Measurements from ENCODE around the gene AIF1.

The AIF1 gene

GRCh38 chr6:31617010-31617409 lies 2.0 kb downstream of the AIF1 start:
- H3K9me3 ChIP-seq (ENCODE audit: insufficient read depth, low read depth, low read length): no peaks in the 10 kb centered on the region
- no peak overlapping the region for H2BK12ac ChIP-seq (ENCODE audit: low read length)
- H3K4me1 ChIP-seq (ENCODE audit: control insufficient read depth in 1 of 2, insufficient read depth in 2 of 2, low read length in 2 of 2): peaks cover 0 to 1% of the 10 kb centered on the region in 2 experiments
- H2BK5ac ChIP-seq (ENCODE audit: low read depth, low read length, poor library complexity): no peak overlapping the region
- H3K4ac ChIP-seq (ENCODE audit: low read depth, low read length): no peak overlapping the region
- H3K27ac ChIP-seq (ENCODE audit: low read depth, low read length): no peak overlapping the region
- no peak overlapping the region for H3K23ac ChIP-seq (ENCODE audit: low read length)
- no peaks in the 10 kb centered on the region for H3K27me3 ChIP-seq (ENCODE audit: insufficient read depth, low read length)
- H4K12ac ChIP-seq (ENCODE audit: low read depth, low read length): no peak overlapping the region
- no peak overlapping the region for H3K14ac ChIP-seq (ENCODE audit: low read length)
- WGBS (ENCODE audit: extremely low coverage, insufficient coverage, insufficient read length): no CpG with 5 or more reads among the region's 2 CpGs
- H4K91ac ChIP-seq (ENCODE audit: low read depth, low read length): no peak overlapping the region
- H2AFZ ChIP-seq (ENCODE audit: insufficient read depth, low read length, poor library complexity): no peak overlapping the region
- no peak overlapping the region for H2BK120ac ChIP-seq (ENCODE audit: insufficient read depth, low read length, poor library complexity)
- H4K8ac ChIP-seq (ENCODE audit: low read depth, low read length): no peak overlapping the region
- DNase-seq: no peak
- H3K4me3 ChIP-seq (ENCODE audit: low read depth, low read length): no peak overlapping the region
- no peak overlapping the region for H3K9ac ChIP-seq (ENCODE audit: low read length)
- no peak overlapping the region for H3K4me2 ChIP-seq (ENCODE audit: low read length)
- H2AK5ac ChIP-seq (ENCODE audit: low read length): no peak overlapping the region
- no peak overlapping the region for H3K18ac ChIP-seq (ENCODE audit: low read length)
- peaks cover 10% of the 10 kb centered on the region for H3K79me2 ChIP-seq (ENCODE audit: control insufficient read depth, insufficient read depth, low read length, poor library complexity)
- H3K79me1 ChIP-seq (ENCODE audit: low read length): peaks cover 7% of the 10 kb centered on the region
- no peaks in the 10 kb centered on the region for H3K36me3 ChIP-seq (ENCODE audit: control insufficient read depth in 1 of 2, insufficient read depth in 2 of 2, low read length in 2 of 2)

- H3K27me3 ChIP-seq (ENCODE audit: insufficient read depth, low read length): no peaks in the 10 kb centered on the region
- peaks cover 19 to 20% of the 10 kb centered on the region in 2 experiments for H3K36me3 ChIP-seq (ENCODE audit: control insufficient read depth in 1 of 2, insufficient read depth in 2 of 2, low read length in 2 of 2)
- H2BK120ac ChIP-seq (ENCODE audit: insufficient read depth, low read length, poor library complexity): peak overlapping the region; percentile 67
- H3K79me2 ChIP-seq (ENCODE audit: control insufficient read depth, insufficient read depth, low read length, poor library complexity): peaks cover 17% of the 10 kb centered on the region
- H4K12ac ChIP-seq (ENCODE audit: low read depth, low read length): peak overlapping the region; percentile 81
- no peak overlapping the region for H2AK5ac ChIP-seq (ENCODE audit: low read length)
- H3K9ac ChIP-seq (ENCODE audit: low read length): peak overlapping the region; percentile 0
- peak overlapping the region; percentile 92 for H4K8ac ChIP-seq (ENCODE audit: low read depth, low read length)
- peak overlapping the region; percentile 81 for H2BK5ac ChIP-seq (ENCODE audit: low read depth, low read length, poor library complexity)
- H3K14ac ChIP-seq (ENCODE audit: low read length): peak overlapping the region; percentile 73
- no CpG with 5 or more reads among the region's 50 CpGs for WGBS (ENCODE audit: extremely low coverage, insufficient coverage, insufficient read length)
- H2BK12ac ChIP-seq (ENCODE audit: low read length): peak overlapping the region; percentile 33
- H3K27ac ChIP-seq (ENCODE audit: low read depth, low read length): peak overlapping the region; percentile 90
- peak overlapping the region; percentile 48 for H3K4me2 ChIP-seq (ENCODE audit: low read length)
- peak overlapping the region; percentile 87 for H4K91ac ChIP-seq (ENCODE audit: low read depth, low read length)
- peak overlapping the region; percentile 65 for H3K4me3 ChIP-seq (ENCODE audit: low read depth, low read length)
- H3K4me1 ChIP-seq (ENCODE audit: control insufficient read depth in 1 of 2, insufficient read depth in 2 of 2, low read length in 2 of 2): peaks cover 4 to 7% of the 10 kb centered on the region in 2 experiments
- no peak overlapping the region for H3K23ac ChIP-seq (ENCODE audit: low read length)
- H3K9me3 ChIP-seq (ENCODE audit: insufficient read depth, low read depth, low read length): no peaks in the 10 kb centered on the region
- H3K18ac ChIP-seq (ENCODE audit: low read length): peak overlapping the region; percentile 58
- DNase-seq: peak; percentile 98 to 99
- peak overlapping the region; percentile 37 for H3K4ac ChIP-seq (ENCODE audit: low read depth, low read length)
- H3K79me1 ChIP-seq (ENCODE audit: low read length): peaks cover 7% of the 10 kb centered on the region
- peak overlapping the region; percentile 75 for H2AFZ ChIP-seq (ENCODE audit: insufficient read depth, low read length, poor library complexity)
Observed at GRCh38 chr6:31619805-31620585, 5.0 kb downstream of the AIF1 start.

GRCh38 chr6:31620586-31621319 lies 5.7 kb downstream of the AIF1 start, which contains the start of gene PRRC2A:
TSS of gene PRRC2A (plus strand) at chr6:31620715. CDS start at chr6:31622790, 2,075 bp downstream.
- no CpG with 5 or more reads among the region's 67 CpGs for WGBS (ENCODE audit: extremely low coverage, insufficient coverage, insufficient read length)

GRCh38 chr6:31621320-31621939 lies 6.4 kb downstream of the AIF1 start:
- Histone ChIP-seq H3K4me1 (ENCODE audit: control insufficient read depth in 1 of 2, insufficient read depth in 2 of 2, low read length in 2 of 2) (peaks cover 4 to 7% of the 10 kb centered on the region in 2 experiments), H4K91ac (ENCODE audit: low read depth, low read length) (peak overlapping the region; percentile 78), H4K8ac (ENCODE audit: low read depth, low read length) (peak overlapping the region; percentile 80), H3K27me3 (ENCODE audit: insufficient read depth, low read length) (no peaks in the 10 kb centered on the region), H3K9me3 (ENCODE audit: insufficient read depth, low read depth, low read length) (no peaks in the 10 kb centered on the region), H2BK5ac (ENCODE audit: low read depth, low read length, poor library complexity) (peak overlapping the region; percentile 71), H3K36me3 (ENCODE audit: control insufficient read depth in 1 of 2, insufficient read depth in 2 of 2, low read length in 2 of 2) (peaks cover 33 to 34% of the 10 kb centered on the region in 2 experiments), H3K4me2 (ENCODE audit: low read length) (peak overlapping the region; percentile 97), H2BK120ac (ENCODE audit: insufficient read depth, low read length, poor library complexity) (peak overlapping the region; percentile 39), H3K79me2 (ENCODE audit: control insufficient read depth, insufficient read depth, low read length, poor library complexity) (peaks cover 17% of the 10 kb centered on the region), H3K9ac (ENCODE audit: low read length) (peak overlapping the region; percentile 99), H3K79me1 (ENCODE audit: low read length) (peaks cover 7% of the 10 kb centered on the region), H3K4me3 (ENCODE audit: low read depth, low read length) (peak overlapping the region; percentile 92), H3K23ac (ENCODE audit: low read length) (no peak overlapping the region), H3K18ac (ENCODE audit: low read length) (peak overlapping the region; percentile 26), H3K27ac (ENCODE audit: low read depth, low read length) (peak overlapping the region; percentile 92), H2AK5ac (ENCODE audit: low read length) (peak overlapping the region; percentile 26), H2AFZ (ENCODE audit: insufficient read depth, low read length, poor library complexity) (peak overlapping the region; percentile 14), H3K4ac (ENCODE audit: low read depth, low read length) (peak overlapping the region; percentile 75), H3K14ac (ENCODE audit: low read length) (peak overlapping the region; percentile 72), H2BK12ac (ENCODE audit: low read length) (no peak overlapping the region), H4K12ac (ENCODE audit: low read depth, low read length) (peak overlapping the region; percentile 40)
- WGBS (ENCODE audit: extremely low coverage, insufficient coverage, insufficient read length): no CpG with 5 or more reads among the region's 15 CpGs
- no peak for DNase-seq

More at GRCh38 chr6:31620586-31621319, 5.7 kb downstream of the AIF1 start, which contains the start of gene PRRC2A:
- peak; percentile 47 to 65 for DNase-seq
- Histone ChIP-seq H3K14ac (ENCODE audit: low read length) (peak within 1 kb of the TSS; percentile 73), H3K4me3 (ENCODE audit: low read depth, low read length) (peak within 1 kb of the TSS; percentile 92), H2BK12ac (ENCODE audit: low read length) (peak within 1 kb of the TSS; percentile 33), H3K4ac (ENCODE audit: low read depth, low read length) (peak within 1 kb of the TSS; percentile 75), H2AFZ (ENCODE audit: insufficient read depth, low read length, poor library complexity) (peak within 1 kb of the TSS; percentile 75), H3K27me3 (ENCODE audit: insufficient read depth, low read length) (no peaks in the 10 kb centered on the region), H3K79me1 (ENCODE audit: low read length) (peaks cover 7% of the 10 kb centered on the region), H4K91ac (ENCODE audit: low read depth, low read length) (peak within 1 kb of the TSS; percentile 87), H3K9ac (ENCODE audit: low read length) (peak within 1 kb of the TSS; percentile 99), H3K36me3 (ENCODE audit: control insufficient read depth in 1 of 2, insufficient read depth in 2 of 2, low read length in 2 of 2) (peaks cover 27% of the 10 kb centered on the region in 2 experiments), H2AK5ac (ENCODE audit: low read length) (peak within 1 kb of the TSS; percentile 26), H3K4me1 (ENCODE audit: control insufficient read depth in 1 of 2, insufficient read depth in 2 of 2, low read length in 2 of 2) (peaks cover 4 to 7% of the 10 kb centered on the region in 2 experiments), H4K12ac (ENCODE audit: low read depth, low read length) (peak within 1 kb of the TSS; percentile 81), H3K79me2 (ENCODE audit: control insufficient read depth, insufficient read depth, low read length, poor library complexity) (peaks cover 17% of the 10 kb centered on the region), H3K27ac (ENCODE audit: low read depth, low read length) (peak within 1 kb of the TSS; percentile 92), H4K8ac (ENCODE audit: low read depth, low read length) (peak within 1 kb of the TSS; percentile 92), H3K9me3 (ENCODE audit: insufficient read depth, low read depth, low read length) (no peaks in the 10 kb centered on the region), H2BK5ac (ENCODE audit: low read depth, low read length, poor library complexity) (peak within 1 kb of the TSS; percentile 81), H3K18ac (ENCODE audit: low read length) (peak within 1 kb of the TSS; percentile 58), H2BK120ac (ENCODE audit: insufficient read depth, low read length, poor library complexity) (peak within 1 kb of the TSS; percentile 67), H3K23ac (ENCODE audit: low read length) (no peak within 1 kb of the TSS), H3K4me2 (ENCODE audit: low read length) (peak within 1 kb of the TSS; percentile 97)
